Nephron (organoid): ENCODE results near the gene MST1R.
A peak's percentile ranks its signal among the peaks of the same experiment; 100 is the strongest.
"Not testable (repeated sequence)": the region's sequence is repeated elsewhere in the genome, so short reads cannot be mapped to it uniquely, and the experiment has no call there.

Source experiments
- H3K27ac Mint-ChIP-seq, 3 experiments: 2 replicates each; pipeline ENCODE4 v1.8.0; 2020; ENCODE audit warnings: mixed read lengths in 3 of 3, mild to moderate bottlenecking in 2 of 3, moderate library complexity in 1 of 3
- H3K27me3 Mint-ChIP-seq: 2 replicates; pipeline ENCODE4 v1.8.0; 2021; ENCODE audit warnings: low read depth, mild to moderate bottlenecking, moderate library complexity, mixed read lengths
- H3K36me3 Mint-ChIP-seq: 2 replicates; pipeline ENCODE4 v1.8.0; 2020; ENCODE audit warnings: low read depth, mixed read lengths
- H3K4me1 Mint-ChIP-seq: 2 replicates; pipeline ENCODE4 v1.8.0; 2020; ENCODE audit warnings: mixed read lengths
- H3K4me3 Mint-ChIP-seq, 3 experiments: 2 replicates each; pipeline ENCODE4 v1.8.0; 2020; ENCODE audit warnings: mild to moderate bottlenecking in 3 of 3, mixed read lengths in 3 of 3, moderate library complexity in 2 of 3
- H3K9me3 Mint-ChIP-seq: 2 replicates; pipeline ENCODE4 v1.8.0; 2020; ENCODE audit warnings: mixed read lengths
- CTCF ChIP-seq, 3 experiments: fragments of 200-600 bp; sonication (generic); IDR thresholded peaks; one replicate each; pipeline ENCODE4 v1.5.0; 2021; ENCODE audit warnings: antibody characterized with exemption in 3 of 3; ENCODE audit not compliant: unreplicated experiment in 3 of 3

MST1R gene

GRCh38 chr3:49908373-49909199 is 4.9 kb upstream of the MST1R start:
- peaks cover 9% of the 10 kb centered on the region for H3K27me3 Mint-ChIP-seq
- H3K4me3 Mint-ChIP-seq = no peak overlapping the region
- H3K36me3 Mint-ChIP-seq = peaks cover 15% of the 10 kb centered on the region
- peaks cover 6% of the 10 kb centered on the region for H3K4me1 Mint-ChIP-seq
- no peak for TF ChIP-seq CTCF (IDR thresholded peaks at IDR 0.05; ENCODE audit: unreplicated experiment in 3 of 3)
- no peaks in the 10 kb centered on the region for H3K9me3 Mint-ChIP-seq
- H3K27ac Mint-ChIP-seq = no peak overlapping the region

- Mint-ChIP-seq H3K4me1 (peaks cover 9% of the 10 kb centered on the region), H3K27ac (peak overlapping the region in 1 of 3 experiments; percentile 33), H3K36me3 (peaks cover 10% of the 10 kb centered on the region), H3K4me3 (peak overlapping the region; percentile 41 to 51 (median 43)), H3K27me3 (peaks cover 5% of the 10 kb centered on the region), H3K9me3 (no peaks in the 10 kb centered on the region)
- TF ChIP-seq CTCF (IDR thresholded peaks at IDR 0.05; ENCODE audit: unreplicated experiment in 3 of 3) = peak; percentile 60 to 65 (median 62)
Measured at GRCh38 chr3:49906073-49906743, 2.5 kb upstream of the MST1R start.

- not testable (repeated sequence) for H3K27ac Mint-ChIP-seq, H3K36me3 Mint-ChIP-seq, H3K4me3 Mint-ChIP-seq, H3K27me3 Mint-ChIP-seq, H3K9me3 Mint-ChIP-seq
- H3K4me1 Mint-ChIP-seq = peaks cover 11% of the 10 kb centered on the region
Measured at GRCh38 chr3:49904448-49904847, 775 bp upstream of the MST1R start.

GRCh38 chr3:49902511-49903345 is 945 bp downstream of the MST1R start:
- Mint-ChIP-seq H3K27ac (no peak overlapping the region), H3K36me3 (no peaks in the 10 kb centered on the region), H3K9me3 (no peaks in the 10 kb centered on the region), H3K4me3 (no peak overlapping the region), H3K27me3 (no peaks in the 10 kb centered on the region), H3K4me1 (peaks cover 11% of the 10 kb centered on the region)
- TF ChIP-seq CTCF (IDR thresholded peaks at IDR 0.05; ENCODE audit: unreplicated experiment in 3 of 3) = no peak

- no peaks in the 10 kb centered on the region for H3K36me3 Mint-ChIP-seq
- H3K27ac Mint-ChIP-seq = peak overlapping the region in 1 of 3 experiments; percentile 79
Measured at GRCh38 chr3:49901366-49902339, 2.0 kb downstream of the MST1R start.

More at GRCh38 chr3:49901366-49902339, 2.0 kb downstream of the MST1R start:
- Mint-ChIP-seq H3K9me3 (no peaks in the 10 kb centered on the region), H3K27me3 (no peaks in the 10 kb centered on the region), H3K4me1 (peaks cover 11% of the 10 kb centered on the region), H3K4me3 (no peak overlapping the region)
- TF ChIP-seq CTCF (IDR thresholded peaks at IDR 0.05; ENCODE audit: unreplicated experiment in 3 of 3) = no peak
